Right lobe of liver (tissue), 6 donors: ENCODE measurements around the gene REXO1. TPM values are rescaled to one million over a fixed set of nuclear protein-coding genes. Genes with fewer than 3 reads are reported as not detected.

Experiments
- ATAC-seq, 4 donors: fragments of 200-7000 bp; cut with Tn5 transposase; one replicate each; pipeline ENCODE4 v1.9.1; 2020; ENCODE audit warnings: mild to moderate bottlenecking in 4 of 4, moderate library complexity in 4 of 4
- DNase-seq, 3 donors: peaks; one replicate each; pipeline ENCODE4 v3.0.0-alpha.2; 2020
- H3K27ac ChIP-seq, 3 donors: fragments of 200-600 bp; one replicate each; pipeline ENCODE4 v1.8.0; 2022
- H3K27me3 ChIP-seq, 2 donors: fragments of 200-600 bp; one replicate each; pipeline ENCODE4 v1.8.0; 2022
- H3K36me3 ChIP-seq, 4 donors: fragments of 200-600 bp; sonication (generic) in 1 of 4; one replicate each; pipeline versions ENCODE4 v1.5.1 to v1.8.0; 2017 to 2022; ENCODE audit warnings: control low read depth in 1 of 4
- H3K4me1 ChIP-seq, 4 donors: fragments of 200-600 bp; sonication (generic) in 1 of 4; one replicate each; pipeline versions ENCODE4 v1.5.1 to v1.8.0; 2017 to 2022; ENCODE audit warnings: control low read depth in 1 of 4
- H3K4me3 ChIP-seq, 3 donors: fragments of 200-600 bp; one replicate each; pipeline ENCODE4 v1.8.0; 2022
- H3K9me3 ChIP-seq, 4 donors: fragments of 200-600 bp; sonication (generic) in 1 of 4; one replicate each; pipeline versions ENCODE4 v1.5.1 to v1.8.0; 2017 to 2022; ENCODE audit warnings: control low read depth in 1 of 4
- POLR2A ChIP-seq: fragments of 450-650 bp; IDR thresholded peaks from one replicate; pipeline ENCODE4 v1.6.1; 2017; ENCODE audit warnings: antibody characterized with exemption, mild to moderate bottlenecking
- WGBS: methylation state at CpG from one replicate; pipeline ENCODE4 v1.1.6; 2018; ENCODE audit warnings: low coverage, low lambda C conversion rate; ENCODE audit not compliant: insufficient coverage; ENCODE audit errors: missing lambda C conversion rate; 5-methylcytosine and 5-hydroxymethylcytosine counted together
- intact Hi-C, 2 donors: fragments of 100-400 bp; cut with DNase I; formaldehyde crosslinking; loops; one replicate each; pipeline versions ENCODE4 v1.11.2 to v1.14.1; 2022
- total RNA-seq, 6 experiments: library from RNA; depleted of rRNA in 2 of 6; stranded (reverse); fragments of >200 nt in 2 of 6; fragmentation: NEBNext Ultra II Directional in 3 of 6; extraction: Animal tissue kit (Norgen Biotek cat#: 25700) in 3 of 6; gene quantifications; one replicate each; pipeline versions ENCODE4 v1.1.0 to v1.2.4, GENCODE V29; 2016 to 2023
- TF ChIP-seq, protein P1 (sequence below), 4 donors: fragments of 200-600 bp in 3 of 4; fragments of 450-650 bp in 1 of 4; IDR thresholded peaks; one replicate each; pipeline versions ENCODE4 v1.5.1 to v1.8.0; 2016 to 2022; ENCODE audit warnings: antibody characterized with exemption in 4 of 4, mild to moderate bottlenecking in 2 of 4
- donor health status: DM: no; HTN: yes; CAD: no.
- donor health status: DM: no; HTN: no; CAD: no.
- donor health status: DM: no; HTN: no; CAD: no.
- donor health status: DM: no; HTN: yes; CAD: no.
- donor health status: DM: no; HTN: yes; CAD: no.

Gene REXO1
- total RNA-seq, 6 experiments from 2014 or later = 8.0 to 17.7 (median 12.6) TPM

DNA sequence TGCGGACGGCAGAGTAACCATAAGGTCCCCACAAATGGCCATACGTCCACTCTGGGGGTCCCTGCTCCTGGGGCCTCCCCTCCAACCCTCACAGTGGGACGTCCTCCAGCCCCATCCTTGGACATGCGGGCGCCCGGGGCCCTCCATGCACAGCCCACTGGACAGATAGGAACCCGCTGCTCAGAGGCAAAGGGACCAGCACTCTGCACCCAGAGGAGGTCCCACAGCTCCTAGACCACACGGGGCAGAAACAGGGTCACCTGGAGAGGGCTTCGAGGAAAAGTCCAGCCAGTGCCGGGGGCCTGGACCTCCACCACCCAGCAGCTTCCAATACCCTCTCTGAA is 11.1 kb downstream of the REXO1 start:
- H3K36me3 ChIP-seq = no peaks in the 10 kb centered on the region
- TF ChIP-seq, protein P1, sequence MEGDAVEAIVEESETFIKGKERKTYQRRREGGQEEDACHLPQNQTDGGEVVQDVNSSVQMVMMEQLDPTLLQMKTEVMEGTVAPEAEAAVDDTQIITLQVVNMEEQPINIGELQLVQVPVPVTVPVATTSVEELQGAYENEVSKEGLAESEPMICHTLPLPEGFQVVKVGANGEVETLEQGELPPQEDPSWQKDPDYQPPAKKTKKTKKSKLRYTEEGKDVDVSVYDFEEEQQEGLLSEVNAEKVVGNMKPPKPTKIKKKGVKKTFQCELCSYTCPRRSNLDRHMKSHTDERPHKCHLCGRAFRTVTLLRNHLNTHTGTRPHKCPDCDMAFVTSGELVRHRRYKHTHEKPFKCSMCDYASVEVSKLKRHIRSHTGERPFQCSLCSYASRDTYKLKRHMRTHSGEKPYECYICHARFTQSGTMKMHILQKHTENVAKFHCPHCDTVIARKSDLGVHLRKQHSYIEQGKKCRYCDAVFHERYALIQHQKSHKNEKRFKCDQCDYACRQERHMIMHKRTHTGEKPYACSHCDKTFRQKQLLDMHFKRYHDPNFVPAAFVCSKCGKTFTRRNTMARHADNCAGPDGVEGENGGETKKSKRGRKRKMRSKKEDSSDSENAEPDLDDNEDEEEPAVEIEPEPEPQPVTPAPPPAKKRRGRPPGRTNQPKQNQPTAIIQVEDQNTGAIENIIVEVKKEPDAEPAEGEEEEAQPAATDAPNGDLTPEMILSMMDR (IDR thresholded peaks at IDR 0.05) = no peak
- no peak for TF ChIP-seq POLR2A
- DNase-seq (no peak), ATAC-seq (no peak)
- peak overlapping the region; percentile 63 to 81 (median 81) for H3K27ac ChIP-seq
- peak overlapping the region in 2 of 3 donors; percentile 38 to 43 for H3K4me3 ChIP-seq
- H3K9me3 ChIP-seq = no peaks in the 10 kb centered on the region
- intact Hi-C loops = no loop called here
- H3K4me1 ChIP-seq = peaks cover 0 to 86% (median 40%) of the 10 kb centered on the region in 4 donors
- H3K27me3 ChIP-seq = no peaks in the 10 kb centered on the region
- WGBS = 27% methylated on average over 3 of the region's 11 CpGs

DNA sequence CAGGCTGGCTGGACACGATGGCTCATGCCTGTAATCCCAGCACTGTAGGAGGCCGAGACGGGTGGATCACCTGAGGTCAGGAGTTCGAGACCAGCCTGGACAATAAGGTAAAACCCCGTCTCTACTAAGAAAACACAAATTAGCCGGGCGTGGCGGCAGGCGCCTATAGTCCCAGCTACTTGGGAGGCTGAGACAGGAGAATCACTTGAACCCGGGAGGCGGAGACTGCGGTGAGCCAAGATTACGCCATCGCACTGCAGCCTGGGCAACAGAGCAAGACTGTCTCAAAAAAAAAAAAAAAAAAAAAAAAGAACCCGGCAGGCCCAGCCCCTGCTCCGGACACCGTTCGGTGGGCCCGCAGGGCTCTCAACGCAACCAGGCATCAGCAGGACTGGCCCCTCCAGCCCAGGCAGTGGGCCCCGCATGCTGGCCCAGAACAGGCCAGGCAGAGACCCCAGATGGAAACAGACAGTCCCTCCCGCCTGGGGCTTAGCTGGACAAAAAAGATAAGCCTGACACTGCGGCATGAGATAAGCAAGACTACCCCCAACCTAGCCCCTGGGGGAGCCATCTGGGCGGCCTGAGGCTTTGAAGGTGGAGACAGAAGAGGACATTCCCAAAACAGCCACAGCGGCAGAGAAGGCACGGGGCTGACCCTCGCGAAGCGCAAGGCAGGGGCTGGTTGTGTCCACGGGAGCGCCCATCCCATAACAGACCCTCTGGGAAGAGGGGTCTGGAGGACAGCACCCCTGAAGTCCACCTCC is 11.6 kb downstream of the REXO1 start:
- WGBS = 36% methylated on average over 15 of the region's 31 CpGs
- intact Hi-C loops = no loop called here
- H3K9me3 ChIP-seq = no peaks in the 10 kb centered on the region
- H3K4me1 ChIP-seq = peaks cover 0 to 85% (median 38%) of the 10 kb centered on the region in 4 donors
- H3K4me3 ChIP-seq = no peak overlapping the region
- H3K36me3 ChIP-seq = no peaks in the 10 kb centered on the region
- H3K27ac ChIP-seq = peak overlapping the region in 2 of 3 donors; percentile 81 to 83
- DNase-seq (no peak), ATAC-seq (no peak)
- TF ChIP-seq, protein P1 (IDR thresholded peaks at IDR 0.05) = no peak
- TF ChIP-seq POLR2A = no peak
- no peaks in the 10 kb centered on the region for H3K27me3 ChIP-seq

DNA sequence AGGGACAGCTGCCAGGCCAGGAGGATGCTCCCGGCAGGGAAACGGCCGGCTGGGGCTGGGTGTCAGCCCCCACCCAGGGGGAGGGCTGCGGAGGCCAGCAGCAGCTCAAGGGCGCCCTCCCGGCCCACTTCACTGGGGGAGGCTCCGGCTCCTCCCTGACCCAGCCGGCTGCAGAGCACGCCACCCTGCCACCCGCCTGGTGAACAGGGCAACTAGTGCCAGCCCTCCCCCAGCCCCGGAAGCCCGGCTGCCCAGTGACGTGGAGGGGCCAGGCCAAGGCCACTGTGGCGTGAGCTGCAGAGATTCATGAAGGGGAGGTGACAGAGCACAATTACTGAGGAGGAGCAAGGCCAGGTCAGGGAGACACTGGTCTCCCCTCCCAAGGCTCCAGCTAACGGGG is 14.7 kb downstream of the REXO1 start:
- intact Hi-C loops = no loop called here
- Histone ChIP-seq H3K4me3 (peak overlapping the region in 2 of 3 donors; percentile 23 to 24), H3K4me1 (peaks cover 0 to 70% (median 23%) of the 10 kb centered on the region in 4 donors), H3K36me3 (no peaks in the 10 kb centered on the region), H3K9me3 (no peaks in the 10 kb centered on the region), H3K27me3 (no peaks in the 10 kb centered on the region), H3K27ac (peak overlapping the region; percentile 63 to 83 (median 83))
- 60% methylated on average over 1 of the region's 15 CpGs for WGBS
- ATAC-seq (peak; percentile 81 to 86 (median 82)), DNase-seq (peak; percentile 92 to 95 (median 93))
- TF ChIP-seq POLR2A = peak; percentile 93
- TF ChIP-seq, protein P1 (IDR thresholded peaks at IDR 0.05) = peak in 1 of 4 donors; percentile 16

DNA sequence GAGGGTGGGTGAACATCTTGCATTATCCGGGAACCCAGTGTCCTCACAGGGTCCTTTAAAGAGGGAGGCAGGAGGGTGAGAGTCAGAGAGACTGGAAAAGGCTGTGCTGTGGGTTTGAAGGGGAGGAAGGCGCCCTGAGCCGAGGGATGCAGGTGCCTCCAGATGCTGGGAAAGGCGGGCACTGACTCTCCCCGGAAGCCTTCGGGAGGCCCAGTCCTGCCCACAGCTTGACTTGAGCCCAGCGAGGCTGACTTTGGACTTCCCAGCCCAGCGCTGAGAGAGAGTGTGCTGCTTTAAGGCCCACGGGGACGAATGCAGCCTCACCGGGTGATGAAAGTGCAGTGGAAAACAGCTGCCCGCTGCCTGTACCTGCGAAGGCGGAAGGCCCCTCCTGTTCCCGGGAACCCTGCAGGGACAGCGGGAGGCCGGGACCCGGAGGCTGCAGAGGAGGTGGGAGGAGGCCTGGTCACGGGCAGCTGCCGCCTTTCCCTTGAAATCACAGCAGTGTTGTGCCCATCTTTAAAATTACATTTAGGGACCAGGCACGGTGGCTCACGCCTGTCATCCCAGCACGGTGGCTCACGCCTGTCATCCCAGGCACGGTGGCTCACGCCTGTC is 16.1 kb downstream of the REXO1 start:
- H3K4me1 ChIP-seq = peaks cover 0 to 67% (median 19%) of the 10 kb centered on the region in 4 donors
- no peaks in the 10 kb centered on the region for H3K36me3 ChIP-seq
- WGBS = 52% methylated on average over 3 of the region's 26 CpGs

More for the DNA sequence above, 16.1 kb downstream of the REXO1 start:
- TF ChIP-seq, protein P1 (IDR thresholded peaks at IDR 0.05) = no peak
- TF ChIP-seq POLR2A = no peak
- ATAC-seq (no peak), DNase-seq (no peak)
- Histone ChIP-seq H3K4me3 (no peak overlapping the region), H3K27me3 (no peaks in the 10 kb centered on the region), H3K9me3 (no peaks in the 10 kb centered on the region), H3K27ac (peak overlapping the region in 1 of 3 donors; percentile 83)
- intact Hi-C loops = no loop called here
